ENCODE data around the gene TACR1. TPM values are rescaled to one million over a fixed set of nuclear protein-coding genes. Genes with fewer than 3 reads are reported as not detected.

Gene TACR1
- total RNA-seq, 3 donors from 2014 or later, result 1.3 to 5.9 (median 2.4) TPM

- intact Hi-C loops (cut with DNase I; ENCODE audit: low total_unique reads), result no loop called here
- Histone ChIP-seq H3K27me3 (no peaks in the 10 kb centered on the region), H3K27ac (no peak overlapping the region), H3K4me1 (no peaks in the 10 kb centered on the region), H3K36me3 (no peaks in the 10 kb centered on the region), H3K4me3 (no peak overlapping the region), H3K9me3 (no peaks in the 10 kb centered on the region)
- TF ChIP-seq CTCF (IDR thresholded peaks at IDR 0.05) (no peak), POLR2A (IDR thresholded peaks at IDR 0.05) (no peak), POLR2AphosphoS5 (IDR thresholded peaks at IDR 0.05) (no peak)
- DNase-seq (ENCODE audit: low spot score in 2 of 2), result no peak
Measured at GRCh38 chr2:75102011-75102410, 97.3 kb downstream of the TACR1 start.

GRCh38 chr2:75100801-75101151, 98.5 kb downstream of the TACR1 start:
- Histone ChIP-seq H3K36me3 (no peaks in the 10 kb centered on the region), H3K9me3 (no peaks in the 10 kb centered on the region), H3K4me3 (no peak overlapping the region), H3K4me1 (no peaks in the 10 kb centered on the region), H3K27ac (no peak overlapping the region), H3K27me3 (no peaks in the 10 kb centered on the region)
- intact Hi-C loops (cut with DNase I; ENCODE audit: low total_unique reads), result no loop called here
- TF ChIP-seq POLR2AphosphoS5 (IDR thresholded peaks at IDR 0.05), result no peak
- TF ChIP-seq POLR2A (IDR thresholded peaks at IDR 0.05), result no peak
- TF ChIP-seq CTCF (IDR thresholded peaks at IDR 0.05), result no peak
- DNase-seq (ENCODE audit: low spot score in 2 of 2), result no peak

GRCh38 chr2:75100011-75100800, 99.1 kb downstream of the TACR1 start:
- no peak for DNase-seq (ENCODE audit: low spot score in 2 of 2)
- Histone ChIP-seq H3K27me3 (no peaks in the 10 kb centered on the region), H3K27ac (no peak overlapping the region), H3K36me3 (no peaks in the 10 kb centered on the region), H3K4me3 (no peak overlapping the region), H3K4me1 (no peaks in the 10 kb centered on the region), H3K9me3 (no peaks in the 10 kb centered on the region)
- TF ChIP-seq POLR2A (IDR thresholded peaks at IDR 0.05) (no peak), CTCF (IDR thresholded peaks at IDR 0.05) (no peak), POLR2AphosphoS5 (IDR thresholded peaks at IDR 0.05) (no peak)
- intact Hi-C loops (cut with DNase I; ENCODE audit: low total_unique reads), result no loop called here

- no peak overlapping the region for H3K27ac ChIP-seq
- H3K9me3 ChIP-seq, result no peaks in the 10 kb centered on the region
- intact Hi-C loops (cut with DNase I; ENCODE audit: low total_unique reads), result no loop called here
- H3K4me3 ChIP-seq, result no peak overlapping the region
- no peak for TF ChIP-seq POLR2AphosphoS5 (IDR thresholded peaks at IDR 0.05)
- TF ChIP-seq POLR2A (IDR thresholded peaks at IDR 0.05), result no peak
- no peak for TF ChIP-seq CTCF (IDR thresholded peaks at IDR 0.05)
- no peak for DNase-seq (ENCODE audit: low spot score in 2 of 2)
- H3K36me3 ChIP-seq, result no peaks in the 10 kb centered on the region
- no peaks in the 10 kb centered on the region for H3K27me3 ChIP-seq
- no peaks in the 10 kb centered on the region for H3K4me1 ChIP-seq
Measured at GRCh38 chr2:75099521-75099922, 99.8 kb downstream of the TACR1 start.

GRCh38 chr2:75098856-75099255, 100.5 kb downstream of the TACR1 start:
- Histone ChIP-seq H3K4me1 (no peaks in the 10 kb centered on the region), H3K27me3 (no peaks in the 10 kb centered on the region)
- intact Hi-C loops (cut with DNase I; ENCODE audit: low total_unique reads), result no loop called here

More at GRCh38 chr2:75098856-75099255, 100.5 kb downstream of the TACR1 start:
- TF ChIP-seq POLR2AphosphoS5 (IDR thresholded peaks at IDR 0.05) (no peak), CTCF (IDR thresholded peaks at IDR 0.05) (no peak), POLR2A (IDR thresholded peaks at IDR 0.05) (no peak)
- Histone ChIP-seq H3K9me3 (no peaks in the 10 kb centered on the region), H3K4me3 (no peak overlapping the region), H3K27ac (no peak overlapping the region), H3K36me3 (no peaks in the 10 kb centered on the region)
- no peak for DNase-seq (ENCODE audit: low spot score in 2 of 2)

Measured in breast epithelium (tissue), 4 donors.